Measurements from ENCODE around the gene TTYH1.
A peak's percentile ranks its signal among the peaks of the same experiment; 100 is the strongest.

The TTYH1 gene

GRCh38 chr19:54448040-54448773, 32.9 kb downstream of the TTYH1 start:
- peaks cover 35% of the 10 kb centered on the region for H3K4me1 ChIP-seq (ENCODE audit: insufficient read depth, low read length, poor library complexity, severe bottlenecking)

GRCh38 chr19:54448774-54449700, 33.8 kb downstream of the TTYH1 start, which contains the start of gene LENG8:
LENG8 (plus strand) TSS chr19:54449199; CDS start chr19:54451345, 2,146 bp downstream.
- peaks cover 74% of the 10 kb centered on the region for H3K79me2 ChIP-seq (ENCODE audit: insufficient read depth, low read length)
- no peaks in the 10 kb centered on the region for H3K27me3 ChIP-seq (ENCODE audit: insufficient read depth, low read length, poor library complexity, severe bottlenecking)
- no peaks in the 10 kb centered on the region for H3F3A ChIP-seq (ENCODE audit: low read depth)

More at GRCh38 chr19:54448040-54448773, 32.9 kb downstream of the TTYH1 start:
- Histone ChIP-seq H3K4me2 (ENCODE audit: low read depth, low read length, poor library complexity, severe bottlenecking) (peak overlapping the region; percentile 77), H4K20me1 (ENCODE audit: insufficient read depth, low read length, poor library complexity, severe bottlenecking) (peaks cover 51% of the 10 kb centered on the region), H2AFZ (ENCODE audit: low read length) (peak overlapping the region; percentile 89), H3K79me2 (ENCODE audit: insufficient read depth, low read length) (peaks cover 66% of the 10 kb centered on the region), H3F3A (ENCODE audit: low read depth) (no peaks in the 10 kb centered on the region), H3K4me3 (ENCODE audit: low read length, poor library complexity, severe bottlenecking) (peak overlapping the region; percentile 84), H3K9ac (ENCODE audit: low read depth, low read length, poor library complexity, severe bottlenecking) (peak overlapping the region; percentile 90), H3K9me2 (replicated peaks; ENCODE audit: low read depth, low read length) (no peaks in the 10 kb centered on the region), H3K36me3 (ENCODE audit: insufficient read depth, low read length) (peaks cover 16% of the 10 kb centered on the region; the same call in 1 of the 2 replicates), H3K27me3 (ENCODE audit: insufficient read depth, low read length, poor library complexity, severe bottlenecking) (no peaks in the 10 kb centered on the region), H3K9me3 (ENCODE audit: insufficient read depth, low read depth, low read length) (no peaks in the 10 kb centered on the region)
- TF ChIP-seq, protein P1, sequence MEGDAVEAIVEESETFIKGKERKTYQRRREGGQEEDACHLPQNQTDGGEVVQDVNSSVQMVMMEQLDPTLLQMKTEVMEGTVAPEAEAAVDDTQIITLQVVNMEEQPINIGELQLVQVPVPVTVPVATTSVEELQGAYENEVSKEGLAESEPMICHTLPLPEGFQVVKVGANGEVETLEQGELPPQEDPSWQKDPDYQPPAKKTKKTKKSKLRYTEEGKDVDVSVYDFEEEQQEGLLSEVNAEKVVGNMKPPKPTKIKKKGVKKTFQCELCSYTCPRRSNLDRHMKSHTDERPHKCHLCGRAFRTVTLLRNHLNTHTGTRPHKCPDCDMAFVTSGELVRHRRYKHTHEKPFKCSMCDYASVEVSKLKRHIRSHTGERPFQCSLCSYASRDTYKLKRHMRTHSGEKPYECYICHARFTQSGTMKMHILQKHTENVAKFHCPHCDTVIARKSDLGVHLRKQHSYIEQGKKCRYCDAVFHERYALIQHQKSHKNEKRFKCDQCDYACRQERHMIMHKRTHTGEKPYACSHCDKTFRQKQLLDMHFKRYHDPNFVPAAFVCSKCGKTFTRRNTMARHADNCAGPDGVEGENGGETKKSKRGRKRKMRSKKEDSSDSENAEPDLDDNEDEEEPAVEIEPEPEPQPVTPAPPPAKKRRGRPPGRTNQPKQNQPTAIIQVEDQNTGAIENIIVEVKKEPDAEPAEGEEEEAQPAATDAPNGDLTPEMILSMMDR (conservative IDR thresholded peaks at IDR 0.05; ENCODE audit: low read length), result no peak
- no peak for TF ChIP-seq EZH2phosphoT487 (IDR thresholded peaks at IDR 0.05; ENCODE audit: borderline replicate concordance)

DNA sequence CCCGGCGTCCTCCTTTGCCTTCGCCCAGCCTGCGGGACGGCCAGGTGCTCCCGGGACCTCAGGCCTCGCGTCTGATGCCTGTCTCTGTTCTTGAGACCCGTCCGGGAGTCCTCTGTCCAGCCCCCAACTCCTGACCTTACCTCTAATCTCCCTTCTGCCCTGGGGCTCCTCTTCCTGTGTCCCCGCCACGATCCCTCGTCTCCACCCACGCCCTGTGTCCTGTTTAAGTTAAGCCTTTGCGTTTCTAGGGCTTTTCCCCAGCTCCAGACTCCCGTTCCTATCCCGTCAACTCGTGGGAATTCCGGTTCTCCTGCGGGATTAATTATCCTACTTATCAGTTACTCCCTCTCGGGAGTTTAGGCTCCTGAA, 34.4 kb downstream of the TTYH1 start:
- Histone ChIP-seq H3K4me3 (ENCODE audit: low read length, poor library complexity, severe bottlenecking) (peak overlapping the region; percentile 84), H3K9me3 (ENCODE audit: insufficient read depth, low read depth, low read length) (no peaks in the 10 kb centered on the region), H3K4me2 (ENCODE audit: low read depth, low read length, poor library complexity, severe bottlenecking) (peak overlapping the region; percentile 96), H2AFZ (ENCODE audit: low read length) (no peak overlapping the region), H3K36me3 (ENCODE audit: insufficient read depth, low read length) (peaks cover 31% of the 10 kb centered on the region; the same call in 1 of the 2 replicates), H4K20me1 (ENCODE audit: insufficient read depth, low read length, poor library complexity, severe bottlenecking) (peaks cover 64% of the 10 kb centered on the region), H3K9ac (ENCODE audit: low read depth, low read length, poor library complexity, severe bottlenecking) (peak overlapping the region; percentile 90), H3K27me3 (ENCODE audit: insufficient read depth, low read length, poor library complexity, severe bottlenecking) (no peaks in the 10 kb centered on the region), H3F3A (ENCODE audit: low read depth) (no peaks in the 10 kb centered on the region), H3K79me2 (ENCODE audit: insufficient read depth, low read length) (peaks cover 81% of the 10 kb centered on the region), H3K4me1 (ENCODE audit: insufficient read depth, low read length, poor library complexity, severe bottlenecking) (peaks cover 35% of the 10 kb centered on the region), H3K9me2 (replicated peaks; ENCODE audit: low read depth, low read length) (no peaks in the 10 kb centered on the region)
- no peak for TF ChIP-seq EZH2phosphoT487 (IDR thresholded peaks at IDR 0.05; ENCODE audit: borderline replicate concordance)
- TF ChIP-seq, protein P1 (conservative IDR thresholded peaks at IDR 0.05; ENCODE audit: low read length), result no peak

More at GRCh38 chr19:54448774-54449700, 33.8 kb downstream of the TTYH1 start, which contains the start of gene LENG8:
- TF ChIP-seq, protein P1 (conservative IDR thresholded peaks at IDR 0.05; ENCODE audit: low read length), result no peak
- TF ChIP-seq EZH2phosphoT487 (IDR thresholded peaks at IDR 0.05; ENCODE audit: borderline replicate concordance), result no peak
- H3K9me2 ChIP-seq (replicated peaks; ENCODE audit: low read depth, low read length), result no peaks in the 10 kb centered on the region
- peak within 1 kb of the TSS; percentile 96 for H3K4me2 ChIP-seq (ENCODE audit: low read depth, low read length, poor library complexity, severe bottlenecking)
- no peaks in the 10 kb centered on the region for H3K9me3 ChIP-seq (ENCODE audit: insufficient read depth, low read depth, low read length)
- peak within 1 kb of the TSS; percentile 90 for H3K9ac ChIP-seq (ENCODE audit: low read depth, low read length, poor library complexity, severe bottlenecking)
- H4K20me1 ChIP-seq (ENCODE audit: insufficient read depth, low read length, poor library complexity, severe bottlenecking), result peaks cover 58% of the 10 kb centered on the region
- H3K4me1 ChIP-seq (ENCODE audit: insufficient read depth, low read length, poor library complexity, severe bottlenecking), result peaks cover 35% of the 10 kb centered on the region
- H3K36me3 ChIP-seq (ENCODE audit: insufficient read depth, low read length), result peaks cover 25% of the 10 kb centered on the region; the same call in 1 of the 2 replicates
- peak within 1 kb of the TSS; percentile 89 for H2AFZ ChIP-seq (ENCODE audit: low read length)
- peak within 1 kb of the TSS; percentile 84 for H3K4me3 ChIP-seq (ENCODE audit: low read length, poor library complexity, severe bottlenecking)

Data from Loucy (cell line).